Astrocyte of the cerebellum (primary cell): ENCODE measurements around the gene HELT.
"Not testable (repeated sequence)": the region's sequence is repeated elsewhere in the genome, so short reads cannot be mapped to it uniquely, and the experiment has no call there.

Experiments used
- DNase-seq: peaks from one replicate; pipeline ENCODE4 v3.0.0-alpha.2; 2011; ENCODE audit warnings: low read depth
- H3K4me3 ChIP-seq: 2 replicates; pipeline ENCODE4 v1.5.1; 2011; ENCODE audit warnings: mild to moderate bottlenecking, low read depth, low read length, moderate library complexity
- CTCF ChIP-seq: IDR thresholded peaks from 2 replicates; pipeline ENCODE4 v1.5.1; 2012; ENCODE audit warnings: low read length, low read depth, moderate library complexity, mild to moderate bottlenecking; ENCODE audit errors: missing control alignments
- in situ Hi-C: cut with HindIII; loops from 2 replicates; pipeline ENCODE4 v1.10.0; 2017; ENCODE audit warnings: low sequenced_read_pairs

The HELT gene

GRCh38 chr4:185017964-185018772 lies at the start of gene HELT:
Gene HELT (plus strand): TSS chr4:185018490. CDS start chr4:185018929, 439 bp downstream.
- in situ Hi-C loops, result no loop called here
- no peak within 1 kb of the TSS for H3K4me3 ChIP-seq
- no peak for DNase-seq
- no peak for TF ChIP-seq CTCF

- TF ChIP-seq CTCF, result no peak
- no peak for DNase-seq
- in situ Hi-C loops, result no loop called here
- H3K4me3 ChIP-seq, result no peak overlapping the region
Observed at GRCh38 chr4:184968784-184969201, 49.5 kb upstream of the HELT start.

GRCh38 chr4:184969610-184970009 lies 48.7 kb upstream of the HELT start:
- DNase-seq, result no peak
- H3K4me3 ChIP-seq, result no peak overlapping the region
- in situ Hi-C loops, result no loop called here
- no peak for TF ChIP-seq CTCF

- in situ Hi-C loops, result no loop called here
- no peak for DNase-seq
- no peak overlapping the region for H3K4me3 ChIP-seq
- no peak for TF ChIP-seq CTCF
Observed at GRCh38 chr4:184972991-184973390, 45.3 kb upstream of the HELT start.

GRCh38 chr4:184976348-184976747 lies 41.9 kb upstream of the HELT start:
- H3K4me3 ChIP-seq, in situ Hi-C loops, DNase-seq: not testable (repeated sequence)

- H3K4me3 ChIP-seq, result no peak overlapping the region
- in situ Hi-C loops, result no loop called here
- DNase-seq, result no peak
- TF ChIP-seq CTCF, result no peak
Observed at GRCh38 chr4:184977747-184978146, 40.5 kb upstream of the HELT start.

GRCh38 chr4:184978211-184978610 lies 40.1 kb upstream of the HELT start:
- in situ Hi-C loops, result no loop called here
- TF ChIP-seq CTCF, result no peak

More at GRCh38 chr4:184978211-184978610, 40.1 kb upstream of the HELT start:
- DNase-seq, result no peak
- H3K4me3 ChIP-seq, result no peak overlapping the region
